CMK (cell line): ENCODE measurements around the gene LBHD2.
"Not testable (repeated sequence)": the region's sequence is repeated elsewhere in the genome, so short reads cannot be mapped to it uniquely, and the experiment has no call there.

Source experiments
- DNase-seq: peaks from one replicate; pipeline ENCODE4 v3.0.0-alpha.2; 2010; ENCODE audit warnings: low read depth

LBHD2 gene

DNA sequence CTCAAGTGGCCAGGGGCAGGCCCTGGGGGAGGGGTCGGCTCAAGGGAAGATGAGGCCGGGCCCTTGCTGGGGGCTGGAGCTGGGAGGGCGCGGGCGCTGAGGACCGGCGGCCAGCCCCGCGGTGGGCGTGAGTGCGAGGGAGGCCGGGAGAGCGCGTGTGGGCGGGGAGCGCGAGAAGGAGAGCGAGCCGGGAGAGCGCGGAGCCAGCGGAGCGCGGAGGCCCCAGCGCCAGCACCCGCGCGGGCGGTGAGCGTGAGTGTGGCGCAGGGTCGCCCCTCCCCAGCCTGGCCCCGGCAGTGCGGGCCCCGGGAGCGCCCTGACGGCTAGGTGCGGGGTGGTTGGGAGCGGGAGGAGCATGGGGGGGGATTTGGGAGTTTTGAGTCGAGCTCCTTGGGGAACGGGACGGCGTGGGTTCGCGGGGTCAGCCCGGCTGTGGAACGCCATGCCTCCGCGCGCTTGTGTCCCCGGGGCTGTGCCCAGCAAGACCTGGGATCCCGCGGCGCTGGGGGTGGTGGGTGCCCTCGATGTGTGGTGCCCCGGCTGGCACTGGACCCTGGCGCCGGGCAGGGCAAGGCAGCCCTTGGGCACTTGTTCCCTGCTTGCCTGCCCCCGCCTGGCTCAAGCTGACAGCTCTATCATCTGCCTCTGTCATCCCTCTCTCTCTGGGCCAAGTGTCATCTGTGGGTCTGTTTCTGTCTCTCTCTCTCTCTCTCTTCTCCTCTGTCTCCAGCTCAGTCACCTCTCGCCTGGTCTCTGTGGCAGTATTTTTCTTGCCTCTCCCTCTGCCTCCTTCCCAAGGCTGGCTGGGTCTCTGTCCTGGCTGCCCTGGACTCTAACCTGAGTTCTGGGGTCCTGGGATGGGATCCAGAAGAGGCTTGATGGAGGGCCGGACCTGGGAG is at the start of gene LBHD2:
Gene LBHD2, plus strand, starts transcription at position 190 of the 899 bp plus-strand sequence. CDS start 1,803 bp downstream, outside the sequence.
- DNase-seq = no peak

DNA sequence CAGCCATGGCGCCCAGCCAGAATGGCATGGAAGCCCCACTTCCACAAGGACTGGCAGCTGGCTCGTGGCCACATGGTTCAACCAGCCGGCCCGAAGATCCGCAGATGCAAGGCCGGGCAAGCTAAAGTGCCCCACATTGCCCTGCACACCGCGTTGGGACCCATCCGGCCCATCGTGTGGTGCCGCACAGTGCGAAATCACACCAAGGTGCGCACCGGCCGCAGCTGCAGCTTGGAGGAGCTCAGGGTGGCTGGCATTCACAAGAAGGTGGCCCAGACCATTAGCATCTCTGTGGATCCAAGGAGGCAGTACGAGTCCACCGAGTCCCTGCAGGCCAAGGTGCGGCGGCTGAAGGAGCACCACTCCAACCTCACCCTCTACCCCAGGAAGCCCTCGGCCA is 42.5 kb upstream of the LBHD2 start:
- DNase-seq = no peak

GRCh38 chr14:103043257-103044015 is 40.6 kb upstream of the LBHD2 start:
- no peak for DNase-seq

- DNase-seq = no peak
These were observed 38.6 kb upstream of the LBHD2 start for GRCh38 chr14:103045371-103045869.

- DNase-seq = not testable (repeated sequence)
These were observed 36.6 kb upstream of the LBHD2 start for GRCh38 chr14:103047453-103047852.

- no peak for DNase-seq
These were observed 33.1 kb upstream of the LBHD2 start for GRCh38 chr14:103050935-103051334.

GRCh38 chr14:103052407-103052806 is 31.6 kb upstream of the LBHD2 start:
- no peak for DNase-seq

DNA sequence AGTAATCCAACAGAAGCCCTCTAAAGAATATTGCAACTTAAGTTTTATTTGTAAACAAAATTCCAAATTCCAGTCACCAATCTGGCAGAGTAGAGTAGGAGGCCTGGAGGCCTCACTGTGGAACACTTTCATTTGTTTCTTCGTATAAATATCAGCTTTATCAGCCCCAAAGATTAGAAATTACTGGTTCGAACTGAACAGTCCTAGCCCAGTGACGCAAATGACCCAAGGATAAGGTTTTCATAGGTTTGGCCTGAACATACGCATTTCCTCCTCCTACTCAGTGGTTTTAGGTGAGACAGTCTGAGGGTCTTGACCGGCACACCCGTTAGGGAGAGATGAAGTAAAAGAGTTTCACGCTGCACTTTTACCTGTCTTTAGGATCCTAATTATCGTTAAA is 28.3 kb upstream of the LBHD2 start:
- no peak for DNase-seq

DNA sequence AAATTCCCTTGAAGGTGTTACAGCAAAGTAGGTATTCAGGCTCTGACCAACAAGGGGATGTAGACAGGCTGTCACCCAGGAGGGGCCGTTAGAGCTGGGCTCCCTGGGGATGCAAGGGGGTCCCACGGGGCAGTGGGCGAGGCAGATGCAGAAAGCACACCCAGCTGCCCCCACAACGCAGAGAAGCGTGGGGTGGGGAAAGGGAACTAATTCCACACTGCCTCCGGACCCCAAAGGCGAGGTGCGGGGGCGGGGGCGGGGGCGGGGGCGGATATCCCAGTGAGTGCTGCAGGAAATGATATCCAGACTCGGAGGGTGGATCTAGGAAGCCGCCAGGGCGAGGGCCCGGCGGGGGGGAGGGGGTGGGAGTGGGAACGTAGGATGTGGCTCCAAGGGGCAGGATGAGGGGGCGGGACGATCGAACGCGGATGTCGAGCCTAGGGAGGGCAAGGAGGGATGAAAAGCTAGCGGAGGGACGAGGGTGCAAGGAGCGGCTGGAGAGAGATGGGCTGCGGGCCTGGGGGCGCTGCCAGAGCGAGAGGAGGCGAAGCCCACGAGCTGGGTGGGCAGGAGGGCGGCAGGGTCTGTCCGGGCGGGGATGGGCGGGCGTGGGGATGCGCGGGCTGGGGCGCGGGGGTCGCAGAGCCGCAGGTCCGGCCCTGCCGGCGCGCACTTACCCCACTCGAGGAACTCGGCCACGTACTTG is 27.5 kb upstream of the LBHD2 start:
- DNase-seq = no peak

GRCh38 chr14:103057028-103057371 is 27.0 kb upstream of the LBHD2 start:
- DNase-seq = no peak

DNA sequence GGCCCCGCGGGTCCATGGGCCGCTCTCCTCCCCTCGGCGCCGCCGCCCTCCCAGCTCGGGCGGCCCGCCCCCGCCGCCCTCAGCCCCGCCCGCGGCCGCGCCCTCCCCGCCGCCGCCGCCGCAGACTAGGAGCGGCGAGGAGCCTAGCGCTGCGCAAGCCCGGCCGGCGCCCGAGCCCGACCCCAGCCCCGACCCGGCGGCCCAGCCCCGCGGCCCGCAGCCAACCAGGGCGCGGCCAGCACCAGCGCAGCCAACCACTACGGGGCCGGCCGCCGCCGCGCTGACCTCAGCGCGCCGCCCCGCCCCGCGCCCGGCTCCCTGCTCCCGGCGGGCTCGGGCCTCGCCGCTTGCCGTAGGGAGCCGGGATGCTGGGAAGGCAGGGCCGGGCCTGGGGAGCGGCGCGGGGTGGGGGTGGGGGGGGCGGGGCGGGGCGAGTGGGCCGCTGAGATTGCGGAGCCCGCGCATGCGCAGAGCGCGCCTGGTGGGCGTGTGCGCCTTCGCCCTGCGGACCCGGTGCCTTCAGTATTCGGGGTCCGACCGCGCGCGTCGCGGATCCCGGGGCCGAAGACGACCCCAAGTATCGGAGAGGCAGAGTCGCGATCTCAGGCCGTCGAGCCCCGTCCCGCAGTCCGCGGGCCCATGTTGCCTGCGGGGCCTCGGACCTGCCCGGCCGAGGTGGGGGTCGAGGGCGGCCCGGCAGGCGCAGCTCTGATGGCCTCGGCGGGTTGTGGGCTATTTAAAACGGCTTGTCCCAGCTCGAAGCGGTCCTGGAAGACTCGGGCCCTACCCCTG is 26.4 kb upstream of the LBHD2 start, which contains the start of gene CDC42BPB:
Gene CDC42BPB, minus strand, starts transcription at position 178 of the 792 bp plus-strand sequence. CDS start 376 bp downstream, outside the sequence.
- DNase-seq = peak; percentile 45

GRCh38 chr14:103058164-103059055 is 25.6 kb upstream of the LBHD2 start:
- no peak for DNase-seq

DNA sequence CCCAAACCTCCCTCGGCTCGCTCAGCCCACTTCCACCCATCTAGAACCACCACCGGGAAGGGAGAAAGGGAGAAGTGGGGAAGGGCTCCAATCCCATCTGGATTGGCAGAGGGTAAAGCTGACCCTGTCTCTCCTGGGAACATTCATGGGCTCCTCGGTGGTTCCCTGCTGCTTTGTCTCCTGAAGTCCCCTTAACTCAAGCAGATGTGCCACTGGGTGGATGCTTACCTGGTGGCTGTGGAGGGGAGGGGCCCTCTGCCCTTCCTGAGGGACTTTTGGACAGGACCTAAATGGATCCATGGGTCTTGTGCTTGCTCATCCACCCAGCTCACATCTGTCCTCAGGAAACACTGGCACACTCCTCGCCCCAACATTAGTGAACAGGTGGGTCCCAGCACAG is 24.5 kb upstream of the LBHD2 start:
- no peak for DNase-seq

GRCh38 chr14:103061482-103061976 is 22.5 kb upstream of the LBHD2 start:
- DNase-seq = no peak

DNA sequence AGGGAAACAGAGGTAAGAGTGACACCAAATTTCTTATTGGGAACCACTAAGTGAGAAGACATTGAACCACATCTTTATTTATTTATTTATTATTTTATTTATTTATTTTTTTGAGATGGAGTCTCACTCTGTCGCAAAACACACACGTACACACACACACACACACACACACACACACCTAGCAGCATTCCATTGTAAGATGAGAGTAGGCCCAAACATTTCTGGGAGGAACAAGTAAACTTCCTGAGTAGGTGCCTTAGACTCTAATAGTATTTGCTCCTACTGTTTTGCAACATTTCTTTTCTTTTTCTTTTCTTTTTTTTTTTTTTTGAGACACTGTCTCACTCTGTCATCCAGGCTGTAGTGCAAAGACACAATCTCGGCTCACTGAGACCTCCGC is 19.6 kb upstream of the LBHD2 start:
- no peak for DNase-seq

- no peak for DNase-seq
These were observed 19.0 kb upstream of the LBHD2 start for GRCh38 chr14:103064978-103065377.

DNA sequence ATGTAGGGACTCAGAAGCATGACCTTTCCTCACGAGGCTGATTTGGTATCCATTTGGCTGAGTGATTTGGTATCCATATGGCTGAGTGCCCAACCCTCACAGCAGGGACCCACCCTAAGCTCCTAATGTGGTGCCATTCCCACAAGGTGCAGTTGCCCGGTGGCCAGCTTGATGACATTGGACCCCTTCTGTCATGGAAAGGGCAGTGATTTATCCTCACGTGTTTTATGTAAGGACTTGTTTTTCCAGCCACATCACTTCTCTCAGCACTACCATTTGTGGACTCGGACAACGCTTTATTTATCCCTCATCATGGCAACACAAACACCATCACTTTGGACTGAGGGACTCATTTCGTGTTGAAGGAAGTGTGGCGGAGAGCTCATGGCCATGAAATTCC is 18.1 kb upstream of the LBHD2 start:
- no peak for DNase-seq

- no peak for DNase-seq
These were observed 17.6 kb upstream of the LBHD2 start for GRCh38 chr14:103066399-103066798.

DNA sequence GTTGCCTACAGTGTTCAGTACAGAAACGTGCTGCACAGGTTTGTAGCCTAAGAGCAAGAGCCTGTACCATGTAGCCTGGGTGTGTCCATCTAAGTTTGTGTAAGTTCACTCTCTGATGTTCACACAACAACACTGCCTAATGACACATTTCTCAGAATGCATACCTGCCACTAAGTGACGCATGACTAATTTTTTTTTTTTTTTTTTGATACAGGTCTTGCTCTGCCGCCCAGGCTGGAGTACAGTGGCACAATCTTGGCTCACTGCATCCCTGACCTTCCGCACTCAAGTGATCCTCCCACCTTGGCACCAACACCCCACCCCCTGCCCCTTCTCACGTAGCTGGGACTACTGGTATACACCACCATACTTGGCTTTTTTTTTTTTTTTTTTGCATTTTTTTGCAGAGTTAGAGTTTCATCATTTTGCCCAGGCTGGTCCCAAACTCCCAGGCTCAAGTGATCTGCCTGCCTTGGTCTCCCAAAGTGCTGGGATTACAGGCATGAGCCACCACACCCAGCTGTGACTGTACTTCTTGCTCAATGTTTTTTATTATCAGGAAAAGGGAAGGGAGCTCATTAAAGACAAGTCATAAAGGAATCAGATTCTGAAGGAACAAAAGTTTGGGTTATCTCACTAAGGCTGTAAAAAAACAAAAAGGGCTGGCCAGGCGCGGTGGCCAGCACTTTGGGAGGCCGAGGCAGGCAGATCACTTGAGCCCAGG is 16.6 kb upstream of the LBHD2 start:
- DNase-seq = no peak
